Measurements from ENCODE around the gene USP21. TPM values are rescaled to one million over a fixed set of nuclear protein-coding genes. Genes with fewer than 3 reads are reported as not detected.

USP21 gene
- total RNA-seq, 1 donor from 2014 or later: 16.5 TPM

- no peak for DNase-seq (ENCODE audit: low spot score)
These were observed 31.7 kb downstream of the USP21 start for GRCh38 chr1:161190962-161191521.

GRCh38 chr1:161191971-161192370, 32.7 kb downstream of the USP21 start:
- DNase-seq (ENCODE audit: low spot score): no peak

GRCh38 chr1:161192476-161193465, 33.5 kb downstream of the USP21 start:
- DNase-seq (ENCODE audit: low spot score): no peak

GRCh38 chr1:161193561-161194235, 34.4 kb downstream of the USP21 start:
- no peak for DNase-seq (ENCODE audit: low spot score)

- DNase-seq (ENCODE audit: low spot score): no peak
These were observed 35.9 kb downstream of the USP21 start for GRCh38 chr1:161195171-161195570.

- DNase-seq (ENCODE audit: low spot score): no peak
These were observed 36.8 kb downstream of the USP21 start for GRCh38 chr1:161196111-161196510.

- DNase-seq (ENCODE audit: low spot score): no peak
These were observed 37.5 kb downstream of the USP21 start for GRCh38 chr1:161196521-161197451.

- no peak for DNase-seq (ENCODE audit: low spot score)
These were observed 38.4 kb downstream of the USP21 start for GRCh38 chr1:161197560-161198193.

- DNase-seq (ENCODE audit: low spot score): no peak
These were observed 39.0 kb downstream of the USP21 start for GRCh38 chr1:161198194-161198896.

- no peak for DNase-seq (ENCODE audit: low spot score)
These were observed 39.7 kb downstream of the USP21 start, which contains the start of gene ADAMTS4 for GRCh38 chr1:161198897-161199431. Gene ADAMTS4 (minus strand): TSS chr1:161199054. CDS start chr1:161198627, 427 bp downstream.

GRCh38 chr1:161199506-161200139, 40.3 kb downstream of the USP21 start:
- DNase-seq (ENCODE audit: low spot score): no peak

- DNase-seq (ENCODE audit: low spot score): no peak
These were observed 41.2 kb downstream of the USP21 start for GRCh38 chr1:161200421-161200991.

GRCh38 chr1:161200992-161201835, 41.9 kb downstream of the USP21 start:
- DNase-seq (ENCODE audit: low spot score): no peak

- peak; percentile 97 for DNase-seq (ENCODE audit: low spot score)
These were observed 42.8 kb downstream of the USP21 start, which contains the start of gene NDUFS2 for GRCh38 chr1:161201836-161202712. Gene NDUFS2 (plus strand): TSS chr1:161202367. CDS start chr1:161202386, 19 bp downstream.

- no peak for DNase-seq (ENCODE audit: low spot score)
These were observed 47.3 kb downstream of the USP21 start for GRCh38 chr1:161206411-161207140.

GRCh38 chr1:161207173-161207572, 47.9 kb downstream of the USP21 start:
- DNase-seq (ENCODE audit: low spot score): no peak

All from mesenteric fat pad (tissue), 1 donor.